ENCODE measurements around the gene RIC1. TPM values are rescaled to one million over a fixed set of nuclear protein-coding genes. Genes with fewer than 3 reads are reported as not detected.
A peak's percentile ranks its signal among the peaks of the same experiment; 100 is the strongest.
"Not testable (repeated sequence)": the region's sequence is repeated elsewhere in the genome, so short reads cannot be mapped to it uniquely, and the experiment has no call there.

RIC1 gene, protein sequence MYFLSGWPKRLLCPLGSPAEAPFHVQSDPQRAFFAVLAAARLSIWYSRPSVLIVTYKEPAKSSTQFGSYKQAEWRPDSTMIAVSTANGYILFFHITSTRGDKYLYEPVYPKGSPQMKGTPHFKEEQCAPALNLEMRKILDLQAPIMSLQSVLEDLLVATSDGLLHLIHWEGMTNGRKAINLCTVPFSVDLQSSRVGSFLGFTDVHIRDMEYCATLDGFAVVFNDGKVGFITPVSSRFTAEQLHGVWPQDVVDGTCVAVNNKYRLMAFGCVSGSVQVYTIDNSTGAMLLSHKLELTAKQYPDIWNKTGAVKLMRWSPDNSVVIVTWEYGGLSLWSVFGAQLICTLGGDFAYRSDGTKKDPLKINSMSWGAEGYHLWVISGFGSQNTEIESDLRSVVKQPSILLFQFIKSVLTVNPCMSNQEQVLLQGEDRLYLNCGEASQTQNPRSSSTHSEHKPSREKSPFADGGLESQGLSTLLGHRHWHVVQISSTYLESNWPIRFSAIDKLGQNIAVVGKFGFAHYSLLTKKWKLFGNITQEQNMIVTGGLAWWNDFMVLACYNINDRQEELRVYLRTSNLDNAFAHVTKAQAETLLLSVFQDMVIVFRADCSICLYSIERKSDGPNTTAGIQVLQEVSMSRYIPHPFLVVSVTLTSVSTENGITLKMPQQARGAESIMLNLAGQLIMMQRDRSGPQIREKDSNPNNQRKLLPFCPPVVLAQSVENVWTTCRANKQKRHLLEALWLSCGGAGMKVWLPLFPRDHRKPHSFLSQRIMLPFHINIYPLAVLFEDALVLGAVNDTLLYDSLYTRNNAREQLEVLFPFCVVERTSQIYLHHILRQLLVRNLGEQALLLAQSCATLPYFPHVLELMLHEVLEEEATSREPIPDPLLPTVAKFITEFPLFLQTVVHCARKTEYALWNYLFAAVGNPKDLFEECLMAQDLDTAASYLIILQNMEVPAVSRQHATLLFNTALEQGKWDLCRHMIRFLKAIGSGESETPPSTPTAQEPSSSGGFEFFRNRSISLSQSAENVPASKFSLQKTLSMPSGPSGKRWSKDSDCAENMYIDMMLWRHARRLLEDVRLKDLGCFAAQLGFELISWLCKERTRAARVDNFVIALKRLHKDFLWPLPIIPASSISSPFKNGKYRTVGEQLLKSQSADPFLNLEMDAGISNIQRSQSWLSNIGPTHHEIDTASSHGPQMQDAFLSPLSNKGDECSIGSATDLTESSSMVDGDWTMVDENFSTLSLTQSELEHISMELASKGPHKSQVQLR (N-terminal part only)
- 10 to 100 TPM; 18.4 to 22.6 TPM for total RNA-seq

DNA sequence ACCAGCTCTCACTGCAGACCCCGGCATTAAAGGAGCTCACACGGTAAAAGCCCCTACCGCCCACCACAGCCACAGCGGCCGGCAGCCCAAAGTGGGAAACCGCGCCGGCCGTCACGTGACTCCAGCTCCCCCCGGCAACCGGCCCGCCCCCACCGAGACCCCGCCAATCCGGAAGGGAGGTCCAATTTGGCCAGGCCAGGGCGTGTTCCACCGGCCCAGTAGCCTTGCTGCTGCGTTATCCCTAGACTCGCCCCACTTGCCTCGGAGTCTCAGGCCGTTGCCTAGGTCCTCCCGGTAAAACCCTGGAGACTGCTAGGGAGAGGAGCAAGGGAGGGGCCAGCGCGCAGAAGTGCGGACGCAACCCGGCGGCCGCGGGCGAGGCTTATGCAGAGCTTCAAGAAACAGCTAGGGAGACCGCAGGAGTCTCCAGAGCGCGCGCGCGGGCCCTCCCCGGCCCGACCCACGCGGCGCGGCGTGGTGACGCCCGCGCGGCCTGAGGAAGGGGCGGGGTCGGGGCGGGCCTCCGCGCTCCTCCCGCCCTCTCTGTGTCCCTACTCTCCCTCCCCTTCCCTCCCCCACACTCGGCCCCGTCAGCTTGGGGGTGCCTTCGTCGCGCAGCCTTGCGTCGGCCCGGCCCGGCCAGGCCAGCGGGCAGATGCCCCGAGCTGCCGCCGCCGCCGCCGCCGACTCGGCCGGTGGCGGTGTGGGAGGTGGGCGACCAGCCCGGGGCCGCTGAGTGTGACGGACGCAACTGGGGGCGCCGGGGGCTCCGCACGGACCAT, at the start of gene RIC1:
Gene RIC1, plus strand, starts transcription at position 578 of the 782 bp plus-strand sequence. Its CDS starts 203 bp downstream, at position 781.
- Mint-ChIP-seq H3K4me3 (peak within 1 kb of the TSS; percentile 98), H3K9me3 (ENCODE audit: low read depth) (no peaks in the 10 kb centered on the region), H3K27ac (peak within 1 kb of the TSS; percentile 97), H3K27me3 (no peaks in the 10 kb centered on the region), H3K4me1 (peaks cover 58% of the 10 kb centered on the region), H3K36me3 (peaks cover 18% of the 10 kb centered on the region)
- ATAC-seq = peak; percentile 84
- CTCF ChIA-PET = interaction anchor here (0.7 to 2.4 kb wide), 10 partner anchors 24 to 888 kb away, joined by 3 to 12 read pairs (median 3); partner anchors contain the start of genes AK3, CD274, ERMP1 and UHRF2
- DNase-seq = peak; percentile 95

GRCh38 chr9:5579881-5580280, 49.0 kb upstream of the RIC1 start:
- CTCF ChIA-PET = interaction anchor here (1.5 kb wide), 1 partner anchor 21 kb away, joined by 3 read pairs; no protein-coding TSS in a partner anchor
- Mint-ChIP-seq H3K27me3 (no peaks in the 10 kb centered on the region), H3K9me3 (ENCODE audit: low read depth) (peaks cover 2% of the 10 kb centered on the region), H3K4me3 (no peak overlapping the region), H3K4me1 (peaks cover 31% of the 10 kb centered on the region), H3K27ac (no peak overlapping the region), H3K36me3 (peaks cover 17% of the 10 kb centered on the region)
- DNase-seq (no peak), ATAC-seq (no peak)

GRCh38 chr9:5580650-5581049, 48.3 kb upstream of the RIC1 start:
- Mint-ChIP-seq H3K9me3 (ENCODE audit: low read depth) (no peaks in the 10 kb centered on the region), H3K36me3 (peaks cover 13% of the 10 kb centered on the region), H3K4me3 (no peak overlapping the region), H3K27me3 (no peaks in the 10 kb centered on the region), H3K27ac (no peak overlapping the region), H3K4me1 (peaks cover 34% of the 10 kb centered on the region)
- ATAC-seq (no peak), DNase-seq (no peak)
- CTCF ChIA-PET = interaction anchor here (1.5 kb wide), 1 partner anchor 20 kb away, joined by 3 read pairs; no protein-coding TSS in a partner anchor

DNA sequence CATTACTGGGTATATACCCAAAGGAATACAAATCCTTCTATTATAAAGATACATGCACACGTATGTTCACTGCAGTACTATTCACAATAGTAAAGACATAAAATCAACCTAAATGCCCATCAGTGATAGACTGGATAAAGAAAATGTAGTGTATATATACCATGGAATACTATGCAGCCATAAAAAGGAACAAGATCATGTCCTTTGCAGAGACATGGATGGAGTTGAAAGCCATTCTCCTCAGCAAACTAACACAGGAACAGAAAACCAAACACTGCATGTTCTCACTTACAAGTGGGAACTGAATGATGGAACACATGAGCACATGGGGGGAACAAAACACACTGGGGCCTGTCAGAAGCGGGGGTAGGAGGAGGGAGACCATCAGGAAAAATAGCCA, 47.2 kb upstream of the RIC1 start:
- CTCF ChIA-PET = interaction anchor here (1.1 to 2.9 kb wide), 3 partner anchors 23 to 396 kb away, joined by 3 to 13 read pairs (median 3); partner anchors contain the start of gene CD274
- H3K27ac Mint-ChIP-seq; H3K27me3 Mint-ChIP-seq; DNase-seq; H3K9me3 Mint-ChIP-seq (ENCODE audit: low read depth); ATAC-seq; H3K4me3 Mint-ChIP-seq: not testable (repeated sequence)
- Mint-ChIP-seq H3K36me3 (peaks cover 13% of the 10 kb centered on the region), H3K4me1 (peaks cover 45% of the 10 kb centered on the region)

GRCh38 chr9:5582835-5583195, 46.1 kb upstream of the RIC1 start:
- Mint-ChIP-seq H3K4me1 (peaks cover 55% of the 10 kb centered on the region), H3K4me3 (no peak overlapping the region), H3K9me3 (ENCODE audit: low read depth) (no peaks in the 10 kb centered on the region), H3K27ac (peak overlapping the region; percentile 56), H3K27me3 (no peaks in the 10 kb centered on the region), H3K36me3 (peaks cover 13% of the 10 kb centered on the region)
- DNase-seq = peak; percentile 57
- peak; percentile 40 for ATAC-seq
- CTCF ChIA-PET = interaction anchor here (1.0 to 2.9 kb wide), 7 partner anchors 18 to 397 kb away, joined by 3 to 13 read pairs (median 3); partner anchors contain the start of gene CD274

- DNase-seq = no peak
- peaks cover 44% of the 10 kb centered on the region for H3K4me1 Mint-ChIP-seq
- H3K4me3 Mint-ChIP-seq = no peak overlapping the region
Observed at GRCh38 chr9:5586391-5586802, 42.5 kb upstream of the RIC1 start.

DNA sequence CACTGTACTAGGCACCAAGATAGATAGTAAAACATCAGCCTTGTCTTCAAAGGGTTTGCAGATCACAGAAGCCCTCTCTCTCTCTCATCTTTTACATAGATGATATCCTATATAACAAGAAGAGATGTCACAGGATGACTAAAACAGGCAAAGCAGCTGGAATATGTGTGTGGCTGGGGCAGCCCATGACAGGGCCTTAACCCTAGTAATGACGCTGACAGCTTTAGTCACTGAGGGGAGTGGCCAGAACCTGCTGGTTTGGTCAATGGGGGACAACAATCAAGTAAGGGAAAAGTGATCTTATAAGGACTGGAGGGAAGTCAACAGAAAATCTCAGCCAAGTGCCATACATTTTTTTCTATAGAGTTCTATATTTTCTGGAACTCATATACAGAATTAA, 41.9 kb upstream of the RIC1 start:
- Mint-ChIP-seq H3K4me3 (no peak overlapping the region), H3K27me3 (peaks cover 2% of the 10 kb centered on the region), H3K9me3 (ENCODE audit: low read depth) (no peaks in the 10 kb centered on the region), H3K4me1 (peaks cover 41% of the 10 kb centered on the region), H3K27ac (peak overlapping the region; percentile 81), H3K36me3 (peaks cover 2% of the 10 kb centered on the region)
- DNase-seq (peak; percentile 55), ATAC-seq (peak; percentile 32)
- CTCF ChIA-PET = interaction anchor here (1.1 to 6.1 kb wide), 8 partner anchors 13 to 401 kb away, joined by 3 to 88 read pairs (median 14); partner anchors contain the start of genes CD274, INSL6 and PLGRKT

More at GRCh38 chr9:5586391-5586802, 42.5 kb upstream of the RIC1 start:
- Mint-ChIP-seq H3K9me3 (ENCODE audit: low read depth) (no peaks in the 10 kb centered on the region), H3K27me3 (no peaks in the 10 kb centered on the region), H3K36me3 (peaks cover 6% of the 10 kb centered on the region), H3K27ac (peak overlapping the region; percentile 81)
- ATAC-seq = peak; percentile 55
- CTCF ChIA-PET = interaction anchor here (0.8 to 6.1 kb wide), 9 partner anchors 14 to 401 kb away, joined by 3 to 88 read pairs (median 6); partner anchors contain the start of genes CD274, INSL6 and PLGRKT

GRCh38 chr9:5592231-5592630, 36.7 kb upstream of the RIC1 start:
- no peak for ATAC-seq

DNA sequence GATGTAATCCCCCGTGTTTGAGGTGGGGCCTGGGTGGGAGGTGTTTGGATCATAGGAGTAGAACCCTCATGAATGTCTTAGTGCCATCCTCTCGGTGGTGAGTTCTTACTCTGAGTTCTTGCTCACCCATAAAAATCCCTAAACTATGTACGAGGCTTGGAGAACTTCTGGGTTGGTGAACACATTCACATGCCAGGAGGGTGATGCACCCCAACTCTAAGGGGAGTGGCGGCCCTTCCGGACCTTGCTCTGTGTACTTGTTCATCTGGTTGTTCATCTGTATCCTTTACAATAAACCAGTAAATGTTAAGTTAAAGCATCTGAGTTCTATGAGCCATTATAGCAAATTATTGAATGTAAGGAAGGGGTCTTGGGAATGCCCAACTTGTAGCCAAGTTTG, 36.0 kb upstream of the RIC1 start:
- no peak overlapping the region for H3K4me3 Mint-ChIP-seq
- DNase-seq (no peak), ATAC-seq (no peak)
- H3K9me3 Mint-ChIP-seq (ENCODE audit: low read depth) = no peaks in the 10 kb centered on the region
- CTCF ChIA-PET = no interaction called here
- H3K36me3 Mint-ChIP-seq = no peaks in the 10 kb centered on the region
- H3K4me1 Mint-ChIP-seq = peaks cover 15% of the 10 kb centered on the region
- no peak overlapping the region for H3K27ac Mint-ChIP-seq
- peaks cover 2% of the 10 kb centered on the region for H3K27me3 Mint-ChIP-seq

More at GRCh38 chr9:5592231-5592630, 36.7 kb upstream of the RIC1 start:
- Mint-ChIP-seq H3K27me3 (peaks cover 2% of the 10 kb centered on the region), H3K36me3 (no peaks in the 10 kb centered on the region), H3K9me3 (ENCODE audit: low read depth) (no peaks in the 10 kb centered on the region), H3K4me3 (no peak overlapping the region), H3K4me1 (peaks cover 20% of the 10 kb centered on the region), H3K27ac (no peak overlapping the region)
- DNase-seq = no peak
- CTCF ChIA-PET = interaction anchor here (1.1 to 1.2 kb wide), 2 partner anchors 36 to 155 kb away, joined by 3 read pairs; partner anchors contain the start of gene PLGRKT

- Mint-ChIP-seq H3K4me1 (peaks cover 19% of the 10 kb centered on the region), H3K27me3 (peaks cover 2% of the 10 kb centered on the region), H3K27ac (no peak overlapping the region), H3K4me3 (no peak overlapping the region), H3K9me3 (ENCODE audit: low read depth) (no peaks in the 10 kb centered on the region), H3K36me3 (no peaks in the 10 kb centered on the region)
- ATAC-seq (no peak), DNase-seq (no peak)
- CTCF ChIA-PET = interaction anchor here (1.2 kb wide), 1 partner anchor 152 kb away, joined by 4 read pairs; no protein-coding TSS in a partner anchor
Observed at GRCh38 chr9:5593904-5594303, 35.0 kb upstream of the RIC1 start.

DNA sequence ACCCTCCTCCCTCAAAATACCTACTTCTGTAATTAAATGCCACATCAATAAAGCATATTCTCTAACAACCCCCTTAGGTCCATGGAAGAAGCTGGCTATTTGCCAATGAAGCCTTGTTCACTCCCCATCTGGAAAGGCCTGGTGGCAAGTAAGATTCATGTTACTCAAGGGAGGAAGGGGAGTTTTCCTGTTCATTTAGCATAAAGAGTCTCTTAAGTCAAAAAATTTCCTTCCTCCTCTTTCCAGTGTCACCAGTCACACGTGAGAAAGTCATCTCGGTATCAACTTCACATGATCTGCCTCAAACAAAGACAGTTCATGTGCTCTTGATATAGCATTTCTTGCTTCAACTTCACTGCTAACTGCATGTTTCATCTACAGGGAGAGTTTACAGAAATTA, 32.7 kb upstream of the RIC1 start:
- Mint-ChIP-seq H3K4me3 (no peak overlapping the region), H3K27ac (no peak overlapping the region), H3K27me3 (peaks cover 2% of the 10 kb centered on the region), H3K9me3 (ENCODE audit: low read depth) (no peaks in the 10 kb centered on the region), H3K36me3 (no peaks in the 10 kb centered on the region), H3K4me1 (peaks cover 18% of the 10 kb centered on the region)
- no peak for ATAC-seq
- DNase-seq = no peak
- CTCF ChIA-PET = interaction anchor here (0.9 to 1.5 kb wide), 5 partner anchors 13 to 837 kb away, joined by 3 to 7 read pairs (median 4); partner anchors contain the start of gene CD274

All from activated CD8-positive, alpha-beta memory T cell treated with anti-CD3 and anti-CD28 coated beads, Interleukin-2, amount 10 ng/mL, durations not matched to agents 7 days and 5 days (primary cell).